Mucosa of rectum (tissue), 2 donors: ENCODE measurements around the gene IMPDH2.

Source experiments
- H3K27ac ChIP-seq, 2 donors: one replicate each; pipeline ENCODE4 v1.7.0; 2013; ENCODE audit warnings: inconsistent platforms in 2 of 2, low read depth in 2 of 2, low read length in 2 of 2
- H3K27me3 ChIP-seq, 2 donors: one replicate each; pipeline ENCODE4 v1.7.0; 2013; ENCODE audit warnings: low read length in 2 of 2; ENCODE audit not compliant: control insufficient read depth in 2 of 2, insufficient read depth in 2 of 2
- H3K36me3 ChIP-seq, 2 donors: one replicate each; pipeline ENCODE4 v1.7.0; 2013; ENCODE audit warnings: low read length in 2 of 2; ENCODE audit not compliant: control insufficient read depth in 2 of 2, insufficient read depth in 2 of 2
- H3K4me1 ChIP-seq, 2 donors: one replicate each; pipeline ENCODE4 v1.7.0; 2013; ENCODE audit warnings: low read length in 2 of 2, mild to moderate bottlenecking in 1 of 2; ENCODE audit not compliant: control insufficient read depth in 2 of 2, insufficient read depth in 2 of 2
- H3K4me3 ChIP-seq, 2 donors: one replicate each; pipeline ENCODE4 v1.7.0; 2013; ENCODE audit warnings: low read length in 2 of 2
- H3K9ac ChIP-seq, 2 donors: one replicate each; pipeline ENCODE4 v1.7.0; 2013; ENCODE audit warnings: low read length in 2 of 2, low read depth in 1 of 2, mild to moderate bottlenecking in 1 of 2
- H3K9me3 ChIP-seq, 2 donors: one replicate each; pipeline ENCODE4 v1.7.0; 2013; ENCODE audit warnings: low read length in 2 of 2; ENCODE audit not compliant: control insufficient read depth in 2 of 2
- donor health status: healthy.
- donor health status: Normal muscosa, but diverticular disease.

IMPDH2 gene

GRCh38 chr3:49030321-49030720 lies 1.1 kb upstream of the IMPDH2 start:
- Histone ChIP-seq H3K36me3 (peaks cover 43 to 68% of the 10 kb centered on the region in 2 donors), H3K4me3 (no peak overlapping the region), H3K9ac (no peak overlapping the region), H3K4me1 (peaks cover 11 to 19% of the 10 kb centered on the region in 2 donors), H3K27ac (no peak overlapping the region), H3K27me3 (no peaks in the 10 kb centered on the region), H3K9me3 (no peaks in the 10 kb centered on the region)

- Histone ChIP-seq H3K9ac (peak overlapping the region; percentile 72 to 87), H3K36me3 (peaks cover 49 to 71% of the 10 kb centered on the region in 2 donors), H3K9me3 (no peaks in the 10 kb centered on the region), H3K4me1 (peaks cover 11 to 19% of the 10 kb centered on the region in 2 donors), H3K27ac (peak overlapping the region; percentile 67 to 91), H3K4me3 (peak overlapping the region in 1 of 2 donors; percentile 79), H3K27me3 (no peaks in the 10 kb centered on the region)
Measured at GRCh38 chr3:49029563-49029884, 326 bp upstream of the IMPDH2 start.

GRCh38 chr3:49028298-49028672 lies 913 bp downstream of the IMPDH2 start:
- H3K9me3 ChIP-seq = no peaks in the 10 kb centered on the region
- H3K36me3 ChIP-seq = peaks cover 54 to 71% of the 10 kb centered on the region in 2 donors
- H3K27ac ChIP-seq = peak overlapping the region in 1 of 2 donors; percentile 91
- H3K9ac ChIP-seq = peak overlapping the region; percentile 87 to 93
- H3K27me3 ChIP-seq = no peaks in the 10 kb centered on the region
- peaks cover 11 to 20% of the 10 kb centered on the region in 2 donors for H3K4me1 ChIP-seq
- H3K4me3 ChIP-seq = peak overlapping the region; percentile 62 to 79

GRCh38 chr3:49027634-49028033 lies 1.6 kb downstream of the IMPDH2 start:
- Histone ChIP-seq H3K9me3 (no peaks in the 10 kb centered on the region), H3K9ac (no peak overlapping the region), H3K36me3 (peaks cover 48 to 68% of the 10 kb centered on the region in 2 donors), H3K4me1 (peaks cover 17 to 27% of the 10 kb centered on the region in 2 donors), H3K4me3 (no peak overlapping the region), H3K27ac (no peak overlapping the region), H3K27me3 (no peaks in the 10 kb centered on the region)

- Histone ChIP-seq H3K4me3 (no peak overlapping the region), H3K36me3 (peaks cover 37 to 57% of the 10 kb centered on the region in 2 donors), H3K27ac (no peak overlapping the region), H3K27me3 (no peaks in the 10 kb centered on the region), H3K9ac (no peak overlapping the region), H3K9me3 (no peaks in the 10 kb centered on the region), H3K4me1 (peaks cover 19 to 28% of the 10 kb centered on the region in 2 donors)
Measured at GRCh38 chr3:49026536-49026935, 2.7 kb downstream of the IMPDH2 start.

GRCh38 chr3:49025793-49026520 lies 3.2 kb downstream of the IMPDH2 start:
- H3K9me3 ChIP-seq = no peaks in the 10 kb centered on the region
- H3K27ac ChIP-seq = no peak overlapping the region
- H3K9ac ChIP-seq = no peak overlapping the region
- H3K36me3 ChIP-seq = peaks cover 35 to 51% of the 10 kb centered on the region in 2 donors
- peaks cover 19 to 28% of the 10 kb centered on the region in 2 donors for H3K4me1 ChIP-seq
- no peaks in the 10 kb centered on the region for H3K27me3 ChIP-seq
- no peak overlapping the region for H3K4me3 ChIP-seq

- Histone ChIP-seq H3K27me3 (no peaks in the 10 kb centered on the region), H3K4me1 (peaks cover 24 to 31% of the 10 kb centered on the region in 2 donors), H3K27ac (no peak overlapping the region), H3K9ac (no peak overlapping the region), H3K4me3 (no peak overlapping the region), H3K9me3 (no peaks in the 10 kb centered on the region), H3K36me3 (peaks cover 29 to 46% of the 10 kb centered on the region in 2 donors)
Measured at GRCh38 chr3:49025005-49025792, 4.0 kb downstream of the IMPDH2 start.

- Histone ChIP-seq H3K27me3 (no peaks in the 10 kb centered on the region), H3K27ac (no peak overlapping the region), H3K4me3 (no peak overlapping the region), H3K4me1 (peaks cover 30 to 32% of the 10 kb centered on the region in 2 donors), H3K9ac (no peak overlapping the region), H3K36me3 (peaks cover 29 to 43% of the 10 kb centered on the region in 2 donors), H3K9me3 (no peaks in the 10 kb centered on the region)
Measured at GRCh38 chr3:49024449-49024848, 4.7 kb downstream of the IMPDH2 start.

GRCh38 chr3:49023775-49024174 lies 5.4 kb downstream of the IMPDH2 start:
- Histone ChIP-seq H3K9me3 (no peaks in the 10 kb centered on the region), H3K9ac (no peak overlapping the region), H3K4me1 (peaks cover 25 to 34% of the 10 kb centered on the region in 2 donors), H3K27ac (no peak overlapping the region), H3K27me3 (no peaks in the 10 kb centered on the region), H3K4me3 (no peak overlapping the region), H3K36me3 (peaks cover 29 to 43% of the 10 kb centered on the region in 2 donors)

- Histone ChIP-seq H3K4me3 (peak overlapping the region; percentile 82 to 95), H3K27ac (peak overlapping the region; percentile 100), H3K4me1 (peaks cover 18 to 28% of the 10 kb centered on the region in 2 donors), H3K9me3 (no peaks in the 10 kb centered on the region), H3K27me3 (no peaks in the 10 kb centered on the region), H3K9ac (peak overlapping the region; percentile 91 to 99), H3K36me3 (peaks cover 29 to 43% of the 10 kb centered on the region in 2 donors)
Measured at GRCh38 chr3:49022688-49023171, 6.5 kb downstream of the IMPDH2 start.
